ENCODE data around the gene OR7G2. TPM values are rescaled to one million over a fixed set of nuclear protein-coding genes. Genes with fewer than 3 reads are reported as not detected.

The OR7G2 gene
- total RNA-seq, 6 donors from 2014 or later = not detected

GRCh38 chr19:9052894-9053293 is 54.4 kb downstream of the OR7G2 start:
- no peak for TF ChIP-seq POLR2AphosphoS5 (IDR thresholded peaks at IDR 0.05)
- no peak for TF ChIP-seq POLR2A (IDR thresholded peaks at IDR 0.05)
- no peak for TF ChIP-seq CTCF (IDR thresholded peaks at IDR 0.05)
- no peak for TF ChIP-seq EP300 (IDR thresholded peaks at IDR 0.05)
- Histone ChIP-seq H3K4me1 (no peaks in the 10 kb centered on the region), H3K9me3 (no peaks in the 10 kb centered on the region), H3K27me3 (no peaks in the 10 kb centered on the region), H3K4me3 (no peak overlapping the region), H3K27ac (no peak overlapping the region), H3K36me3 (no peaks in the 10 kb centered on the region)
- ATAC-seq (ENCODE audit: low FRiP score in 2 of 2) (no peak), DNase-seq (no peak)
- WGBS, 2 donors = 79 to 80% methylated on average over 4 of the region's 4 CpGs

Small RNAs within 50 kb of the gene (small RNA-seq; reads per million reads assigned to genes)
- gene OR1M4P = 0 reads per million in 4 donors

Other genes starting within 250 kb of the OR7G2 start
- gene MUC16, start 97.1 kb downstream of the OR7G2 start, total RNA-seq = 10 to 100 TPM in 1 of 6 donors, 1 to 10 TPM in 2, under 1 TPM in 3; 0.15 to 24.7 (median 0.82) TPM
- not detected for gene OR1M1, start 20.4 kb downstream of the OR7G2 start, total RNA-seq
- gene OR7G1, start 8.3 kb upstream of the OR7G2 start, total RNA-seq = not detected
- not detected for gene OR7G3, start 19.5 kb upstream of the OR7G2 start, total RNA-seq
- 10 to 100 TPM; 15.9 to 39.8 (median 25.0) TPM for gene ZNF317, start 32.9 kb upstream of the OR7G2 start, total RNA-seq
- under 1 TPM in 2 of 6 donors, not detected in 4; 0.33 to 0.57 TPM for gene OR7D2, start 71.5 kb upstream of the OR7G2 start, total RNA-seq
- not detected for gene OR7D4, start 112.1 kb upstream of the OR7G2 start, total RNA-seq
- gene OR7E24, start 143.5 kb upstream of the OR7G2 start, total RNA-seq = not detected
- 10 to 100 TPM in 4 of 6 donors, 1 to 10 TPM in 2; 6.8 to 20.2 (median 15.9) TPM for gene ZNF699, start 202.4 kb upstream of the OR7G2 start, total RNA-seq
- 10 to 100 TPM in 5 of 6 donors, 1 to 10 TPM in 1; 9.6 to 26.2 (median 15.6) TPM for gene ZNF559, start 216.7 kb upstream of the OR7G2 start, total RNA-seq

Measured in upper lobe of left lung (tissue), 6 donors.